ENCODE measurements around the gene VPS13D.

The VPS13D gene

DNA sequence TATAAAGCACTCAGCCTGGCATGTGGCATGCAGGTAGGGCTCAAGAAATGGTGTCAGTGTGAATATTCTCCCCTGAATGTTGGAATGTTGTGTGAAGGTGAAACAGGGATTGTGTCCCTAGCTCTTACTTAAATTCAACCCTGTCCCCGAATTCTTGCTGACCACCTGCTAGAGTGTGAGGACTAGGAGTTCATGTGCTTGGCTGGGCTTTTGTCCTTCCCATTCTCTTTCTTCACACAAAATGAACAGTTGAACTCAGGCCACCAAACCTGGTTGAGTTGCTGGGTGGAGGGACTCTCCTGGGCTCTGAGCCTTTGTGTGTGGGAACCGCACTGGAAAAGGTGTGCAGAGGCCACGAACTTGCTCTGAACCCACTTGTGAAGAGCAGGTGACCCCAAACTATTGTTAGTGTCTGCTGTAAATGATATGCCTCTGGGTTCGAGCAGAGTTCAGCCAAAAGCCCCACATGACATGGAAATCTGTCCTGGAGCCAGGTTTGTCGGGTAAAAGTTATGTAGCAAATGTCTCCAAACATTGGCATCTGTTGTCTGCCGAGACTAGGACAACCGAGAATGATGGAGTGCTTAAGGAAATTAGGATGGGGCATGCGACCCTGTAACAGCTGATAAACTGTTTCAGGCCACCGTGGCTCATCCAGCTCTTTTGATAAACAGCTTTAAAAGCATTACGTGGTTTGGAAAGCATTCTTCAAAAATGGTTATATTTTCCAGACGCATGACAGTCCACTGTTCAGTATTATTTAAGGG is 243.9 kb downstream of the VPS13D start:
- TF ChIP-seq, protein P1, sequence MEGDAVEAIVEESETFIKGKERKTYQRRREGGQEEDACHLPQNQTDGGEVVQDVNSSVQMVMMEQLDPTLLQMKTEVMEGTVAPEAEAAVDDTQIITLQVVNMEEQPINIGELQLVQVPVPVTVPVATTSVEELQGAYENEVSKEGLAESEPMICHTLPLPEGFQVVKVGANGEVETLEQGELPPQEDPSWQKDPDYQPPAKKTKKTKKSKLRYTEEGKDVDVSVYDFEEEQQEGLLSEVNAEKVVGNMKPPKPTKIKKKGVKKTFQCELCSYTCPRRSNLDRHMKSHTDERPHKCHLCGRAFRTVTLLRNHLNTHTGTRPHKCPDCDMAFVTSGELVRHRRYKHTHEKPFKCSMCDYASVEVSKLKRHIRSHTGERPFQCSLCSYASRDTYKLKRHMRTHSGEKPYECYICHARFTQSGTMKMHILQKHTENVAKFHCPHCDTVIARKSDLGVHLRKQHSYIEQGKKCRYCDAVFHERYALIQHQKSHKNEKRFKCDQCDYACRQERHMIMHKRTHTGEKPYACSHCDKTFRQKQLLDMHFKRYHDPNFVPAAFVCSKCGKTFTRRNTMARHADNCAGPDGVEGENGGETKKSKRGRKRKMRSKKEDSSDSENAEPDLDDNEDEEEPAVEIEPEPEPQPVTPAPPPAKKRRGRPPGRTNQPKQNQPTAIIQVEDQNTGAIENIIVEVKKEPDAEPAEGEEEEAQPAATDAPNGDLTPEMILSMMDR (IDR thresholded peaks at IDR 0.05; ENCODE audit: low read depth, low read length): no peak
- no peak for DNase-seq (ENCODE audit: low read depth in 2 of 2)
- H3K4me3 ChIP-seq (replicated peaks in 1 of 2; ENCODE audit: low read depth in 2 of 2, low read length in 2 of 2): no peak overlapping the region

DNA sequence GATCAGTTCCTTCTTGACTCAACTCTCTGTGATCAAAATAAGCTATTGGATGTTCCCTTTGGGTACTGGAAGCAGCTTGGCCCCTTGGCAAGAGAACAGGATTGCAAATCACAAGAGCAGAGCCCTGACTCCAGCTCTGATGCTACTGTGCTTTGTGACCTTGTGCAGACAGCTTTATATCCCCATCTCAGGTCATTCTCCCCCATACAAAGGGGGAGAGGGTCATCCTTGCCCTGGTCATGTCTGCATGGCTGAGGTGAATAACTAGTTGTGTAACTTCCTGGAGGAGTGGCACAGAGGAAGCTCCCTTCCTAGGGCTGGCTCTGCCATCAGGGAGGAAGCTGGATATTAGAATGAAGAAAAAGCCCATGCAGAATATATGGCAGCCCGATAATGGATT is 245.3 kb downstream of the VPS13D start:
- no peak overlapping the region for H3K4me3 ChIP-seq (replicated peaks in 1 of 2; ENCODE audit: low read depth in 2 of 2, low read length in 2 of 2)
- TF ChIP-seq, protein P1 (IDR thresholded peaks at IDR 0.05; ENCODE audit: low read depth, low read length): no peak
- no peak for DNase-seq (ENCODE audit: low read depth in 2 of 2)

DNA sequence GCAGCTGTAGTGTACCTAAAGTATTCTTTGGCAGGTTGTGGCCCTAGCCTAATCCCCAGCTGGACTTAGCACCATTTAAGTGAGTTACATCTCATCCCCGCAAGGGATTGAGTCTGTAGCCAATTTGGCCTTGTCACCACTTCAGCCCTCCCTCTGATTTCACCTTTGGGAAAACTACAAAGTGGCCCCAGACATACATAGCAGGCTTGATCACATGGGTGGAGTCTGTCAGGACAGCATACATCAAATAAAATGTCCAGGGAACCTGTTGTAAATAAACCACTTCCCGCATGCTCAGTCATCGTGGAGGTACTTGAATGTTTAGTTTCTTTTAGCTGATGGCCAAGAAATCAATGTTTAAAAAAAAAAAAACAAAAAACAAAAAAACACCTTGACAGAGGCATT is 245.7 kb downstream of the VPS13D start:
- H3K4me3 ChIP-seq (replicated peaks in 1 of 2; ENCODE audit: low read depth in 2 of 2, low read length in 2 of 2): no peak overlapping the region
- TF ChIP-seq, protein P1 (IDR thresholded peaks at IDR 0.05; ENCODE audit: low read depth, low read length): no peak
- peak in 1 of 2 donors; percentile 31 for DNase-seq (ENCODE audit: low read depth in 2 of 2)

DNA sequence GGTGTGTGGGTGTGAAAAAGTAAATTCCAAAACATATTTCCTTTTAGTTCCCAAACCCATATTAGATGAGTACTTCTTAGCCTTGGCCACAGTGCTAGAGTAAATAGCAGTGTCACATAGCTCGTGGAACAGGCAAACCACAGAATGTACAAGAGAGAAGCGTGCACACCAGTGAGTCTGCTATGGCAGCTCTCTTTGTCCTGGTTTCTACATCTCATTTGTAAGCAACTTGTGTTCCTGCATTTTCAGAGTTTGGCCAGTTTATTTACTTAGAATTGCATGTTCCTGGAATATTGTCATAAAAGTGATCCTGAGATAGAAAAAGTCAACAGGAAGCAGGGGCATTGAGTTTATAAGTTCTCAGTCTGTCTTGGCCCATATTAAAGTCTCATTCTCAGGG is 246.1 kb downstream of the VPS13D start:
- H3K4me3 ChIP-seq (replicated peaks in 1 of 2; ENCODE audit: low read depth in 2 of 2, low read length in 2 of 2): no peak overlapping the region
- TF ChIP-seq, protein P1 (IDR thresholded peaks at IDR 0.05; ENCODE audit: low read depth, low read length): no peak
- DNase-seq (ENCODE audit: low read depth in 2 of 2): peak in 1 of 2 donors; percentile 52

DNA sequence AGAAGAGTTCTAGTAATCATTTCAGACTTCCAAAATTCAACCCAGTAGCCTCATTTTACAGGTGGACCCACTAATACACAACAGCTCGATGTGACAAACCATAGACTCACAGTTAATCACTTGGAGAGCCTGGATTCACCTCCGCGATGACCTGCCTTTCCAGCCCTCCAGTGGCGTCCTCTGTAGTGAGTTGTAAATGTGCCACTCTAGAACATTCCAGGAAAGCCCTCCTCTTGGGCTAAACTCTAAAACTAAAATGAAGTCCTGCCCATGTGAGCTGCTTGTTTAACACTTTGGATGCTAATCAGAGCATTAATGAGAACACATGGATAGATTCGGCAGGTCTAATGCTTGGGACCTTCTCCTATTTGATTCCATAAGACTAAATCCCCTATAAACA is 247.5 kb downstream of the VPS13D start:
- H3K4me3 ChIP-seq (replicated peaks in 1 of 2; ENCODE audit: low read depth in 2 of 2, low read length in 2 of 2): no peak overlapping the region
- TF ChIP-seq, protein P1 (IDR thresholded peaks at IDR 0.05; ENCODE audit: low read depth, low read length): no peak
- no peak for DNase-seq (ENCODE audit: low read depth in 2 of 2)

DNA sequence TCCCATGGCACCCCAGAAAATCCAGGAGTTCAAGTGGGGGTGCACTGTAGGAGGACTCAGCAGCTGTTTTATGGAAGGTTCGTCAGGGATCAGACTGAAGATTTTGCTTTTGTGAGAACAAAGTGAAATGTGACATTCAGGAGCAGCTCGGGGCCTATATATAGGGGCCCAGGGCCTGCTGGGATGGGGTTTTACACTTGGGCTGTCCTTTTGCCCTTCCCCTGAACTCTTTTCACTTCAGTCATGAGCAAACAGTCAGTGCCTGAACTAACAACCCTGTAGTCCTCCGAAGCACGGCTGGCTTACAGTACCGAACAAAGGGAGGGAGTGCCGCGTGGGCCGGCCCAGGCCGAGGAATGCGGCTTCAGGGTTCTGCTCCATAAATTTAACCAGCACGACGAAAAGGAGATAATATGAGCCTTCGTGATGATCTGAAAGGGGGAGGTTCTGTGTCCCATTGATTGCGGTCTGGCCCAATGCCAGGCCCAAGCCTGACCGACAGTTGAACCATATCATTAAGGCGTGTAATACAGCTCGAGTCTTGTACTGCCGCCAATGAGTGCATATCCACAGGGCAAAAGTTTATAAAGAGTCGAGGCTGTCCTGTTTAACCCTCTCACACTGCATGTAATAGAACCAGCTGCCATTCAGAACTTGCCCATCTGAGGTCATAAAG is 248.2 kb downstream of the VPS13D start:
- no peak overlapping the region for H3K4me3 ChIP-seq (replicated peaks in 1 of 2; ENCODE audit: low read depth in 2 of 2, low read length in 2 of 2)
- DNase-seq (ENCODE audit: low read depth in 2 of 2): peak; percentile 86 to 99
- TF ChIP-seq, protein P1 (IDR thresholded peaks at IDR 0.05; ENCODE audit: low read depth, low read length): no peak
